GDM1 (cell line): ENCODE data around the gene FGF21.
"Not testable (repeated sequence)": the region's sequence is repeated elsewhere in the genome, so short reads cannot be mapped to it uniquely, and the experiment has no call there.

ENCODE experiments used
- DNase-seq: peaks from one replicate; lab custom pipeline; 2025; lab: John Stamatoyannopoulos, UW

FGF21 gene, protein sequence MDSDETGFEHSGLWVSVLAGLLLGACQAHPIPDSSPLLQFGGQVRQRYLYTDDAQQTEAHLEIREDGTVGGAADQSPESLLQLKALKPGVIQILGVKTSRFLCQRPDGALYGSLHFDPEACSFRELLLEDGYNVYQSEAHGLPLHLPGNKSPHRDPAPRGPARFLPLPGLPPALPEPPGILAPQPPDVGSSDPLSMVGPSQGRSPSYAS

DNA sequence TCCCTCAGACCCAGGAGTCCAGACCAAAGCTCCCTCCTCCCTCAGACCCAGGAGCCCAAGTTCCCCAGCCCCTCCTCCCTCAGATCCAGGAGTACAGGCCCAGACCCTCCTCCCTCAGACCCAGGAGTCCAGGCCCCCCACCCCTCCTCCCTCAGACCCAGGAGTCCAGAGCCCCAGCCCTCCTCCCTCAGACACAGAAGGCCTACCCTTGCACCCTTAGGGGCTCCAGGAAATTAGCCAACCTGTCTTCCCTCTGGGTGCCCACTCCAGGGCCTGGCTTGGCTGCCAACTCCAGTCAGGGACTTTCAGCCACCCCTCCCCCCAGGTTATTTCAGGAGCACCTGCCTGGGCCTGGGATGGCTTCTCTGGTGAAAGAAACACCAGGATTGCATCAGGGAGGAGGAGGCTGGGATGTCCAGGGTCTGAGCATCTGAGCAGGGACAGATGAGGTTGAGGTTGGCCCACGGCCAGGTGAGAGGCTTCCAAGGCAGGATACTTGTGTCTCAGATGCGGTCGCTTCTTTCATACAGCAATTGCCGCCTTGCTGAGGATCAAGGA is at the start of gene FGF21:
FGF21 (plus strand) TSS at position 441 of the 558 bp plus-strand sequence. CDS start 713 bp downstream, outside the sequence.
- DNase-seq, result no peak

DNA sequence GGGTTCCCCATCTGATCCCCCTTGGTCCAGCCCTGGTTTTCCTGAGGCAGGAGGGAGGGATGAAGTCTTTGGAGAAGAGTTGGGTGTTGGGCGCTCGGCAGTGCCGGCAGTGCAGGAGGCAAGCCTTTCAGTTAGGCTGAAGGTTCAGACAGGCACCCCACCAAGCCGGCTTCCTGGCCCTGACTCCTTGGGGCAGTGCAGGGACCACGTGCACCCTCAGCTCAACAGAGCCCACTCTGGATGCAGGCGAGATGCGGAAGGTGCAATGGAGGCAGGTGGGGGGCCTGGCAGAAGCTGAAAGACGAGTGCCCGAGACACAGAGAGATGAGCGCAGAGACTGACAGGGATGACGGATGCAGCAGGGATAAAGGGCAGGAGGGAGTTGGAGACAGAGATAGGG is 46.9 kb upstream of the FGF21 start:
- DNase-seq, result no peak

DNA sequence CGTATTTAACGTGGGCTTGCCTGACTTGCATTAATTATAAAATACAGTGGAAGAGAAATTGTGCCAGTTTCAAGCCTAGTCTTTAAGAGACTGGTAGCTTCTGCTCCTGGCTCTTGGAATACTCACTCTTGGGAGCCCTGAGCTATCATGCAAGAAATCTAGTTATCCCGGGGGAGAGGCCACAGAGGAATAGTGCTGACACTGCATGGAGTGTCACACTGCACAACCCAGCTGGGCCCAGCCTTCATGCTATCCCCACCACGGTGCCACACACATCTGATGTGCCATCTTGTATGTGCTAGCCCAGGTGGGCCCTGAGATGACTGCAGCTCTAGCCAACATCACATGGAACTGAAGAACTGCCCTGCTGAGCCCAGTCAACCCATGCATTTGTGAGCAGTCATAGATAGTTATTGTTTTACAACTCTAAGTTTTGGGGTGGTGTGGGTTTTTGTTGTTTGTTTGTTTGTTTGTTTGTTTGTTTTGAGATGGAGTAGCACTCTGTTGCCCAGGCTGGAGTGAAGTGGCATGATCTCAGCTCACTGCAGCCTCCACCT is 44.1 kb upstream of the FGF21 start:
- no peak for DNase-seq

DNA sequence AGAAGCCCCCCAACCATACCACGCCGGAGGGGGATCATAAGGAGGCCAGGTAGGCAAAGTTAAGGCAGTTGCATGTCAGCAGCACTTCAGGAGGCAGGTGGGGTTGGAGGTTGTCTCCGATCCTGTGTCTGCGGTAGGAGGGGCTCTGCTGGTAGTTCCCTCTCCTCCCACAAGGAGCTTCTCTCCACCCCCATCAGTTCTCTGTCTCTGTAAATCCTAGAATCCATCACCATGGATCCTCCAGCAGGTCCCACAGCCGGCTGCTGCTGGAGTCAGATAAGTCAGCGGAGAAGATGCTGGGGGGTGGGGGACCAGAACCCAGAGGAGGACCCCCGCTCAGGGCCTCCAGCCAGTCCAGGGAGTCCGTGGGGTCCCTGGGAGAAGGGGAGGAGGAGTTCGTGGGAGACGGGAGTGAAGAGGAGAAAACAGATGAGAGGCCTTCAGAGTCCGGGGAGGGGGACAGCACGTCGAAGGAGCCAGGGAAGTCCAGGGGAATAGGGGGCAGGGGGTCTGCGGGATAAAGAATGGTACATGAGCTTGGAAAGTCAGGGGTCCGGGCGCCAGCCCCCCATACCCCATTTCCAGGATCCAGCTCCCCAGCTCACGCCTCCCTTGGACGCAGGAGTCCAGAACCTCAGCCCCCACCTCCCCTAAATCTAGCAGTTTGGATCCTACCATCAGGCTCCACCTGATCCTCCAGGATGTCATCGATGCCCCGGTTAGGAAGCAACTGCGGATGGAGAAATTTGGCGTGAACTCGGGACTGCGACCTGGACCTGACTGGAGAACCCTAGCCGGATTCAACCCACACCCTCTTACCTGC is 42.1 kb upstream of the FGF21 start:
- no peak for DNase-seq

DNA sequence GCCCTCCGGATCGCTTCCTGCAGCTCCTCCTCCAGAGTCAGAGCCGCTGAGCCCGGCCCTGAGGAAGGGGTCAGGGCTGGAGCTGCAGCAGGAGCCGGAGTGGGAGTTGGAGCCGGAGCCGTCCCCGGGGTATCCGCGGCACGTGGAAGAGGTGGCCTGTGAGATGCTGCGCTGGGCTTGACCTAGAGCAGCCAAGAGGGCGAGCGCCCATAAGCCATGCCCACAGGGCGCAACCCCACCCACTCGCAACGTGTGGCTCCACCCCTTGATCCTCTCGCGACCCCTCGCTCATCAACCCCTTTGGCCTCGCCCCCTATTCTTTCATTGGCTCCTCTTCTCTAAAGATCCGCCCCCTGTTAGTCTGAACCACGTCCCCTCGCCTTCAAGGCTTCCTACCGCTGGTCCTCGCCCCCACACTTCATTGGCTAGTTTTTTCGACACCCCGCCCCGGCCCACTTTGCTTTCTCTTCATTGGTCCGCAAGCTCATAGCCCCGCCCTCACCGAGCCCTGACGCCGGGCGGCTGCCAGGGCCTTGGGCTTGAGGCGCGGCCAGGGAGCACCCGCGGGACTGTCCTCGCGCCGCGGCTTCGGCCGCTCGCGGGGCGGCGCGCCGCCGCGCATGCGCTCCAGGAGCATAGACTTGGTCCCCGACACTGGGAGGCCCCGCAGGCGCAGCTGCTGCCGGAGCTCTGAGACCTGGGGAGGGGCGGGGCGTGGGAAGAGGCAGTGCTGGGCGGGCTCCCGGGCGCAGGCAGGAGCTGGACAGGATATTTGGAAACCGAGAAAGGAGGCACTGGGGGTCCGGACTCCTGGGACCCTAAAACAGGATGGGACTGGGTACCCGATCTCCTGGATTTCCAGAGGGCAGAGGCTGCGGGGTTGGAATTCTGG is 41.2 kb upstream of the FGF21 start:
- DNase-seq, result peak; percentile 100

DNA sequence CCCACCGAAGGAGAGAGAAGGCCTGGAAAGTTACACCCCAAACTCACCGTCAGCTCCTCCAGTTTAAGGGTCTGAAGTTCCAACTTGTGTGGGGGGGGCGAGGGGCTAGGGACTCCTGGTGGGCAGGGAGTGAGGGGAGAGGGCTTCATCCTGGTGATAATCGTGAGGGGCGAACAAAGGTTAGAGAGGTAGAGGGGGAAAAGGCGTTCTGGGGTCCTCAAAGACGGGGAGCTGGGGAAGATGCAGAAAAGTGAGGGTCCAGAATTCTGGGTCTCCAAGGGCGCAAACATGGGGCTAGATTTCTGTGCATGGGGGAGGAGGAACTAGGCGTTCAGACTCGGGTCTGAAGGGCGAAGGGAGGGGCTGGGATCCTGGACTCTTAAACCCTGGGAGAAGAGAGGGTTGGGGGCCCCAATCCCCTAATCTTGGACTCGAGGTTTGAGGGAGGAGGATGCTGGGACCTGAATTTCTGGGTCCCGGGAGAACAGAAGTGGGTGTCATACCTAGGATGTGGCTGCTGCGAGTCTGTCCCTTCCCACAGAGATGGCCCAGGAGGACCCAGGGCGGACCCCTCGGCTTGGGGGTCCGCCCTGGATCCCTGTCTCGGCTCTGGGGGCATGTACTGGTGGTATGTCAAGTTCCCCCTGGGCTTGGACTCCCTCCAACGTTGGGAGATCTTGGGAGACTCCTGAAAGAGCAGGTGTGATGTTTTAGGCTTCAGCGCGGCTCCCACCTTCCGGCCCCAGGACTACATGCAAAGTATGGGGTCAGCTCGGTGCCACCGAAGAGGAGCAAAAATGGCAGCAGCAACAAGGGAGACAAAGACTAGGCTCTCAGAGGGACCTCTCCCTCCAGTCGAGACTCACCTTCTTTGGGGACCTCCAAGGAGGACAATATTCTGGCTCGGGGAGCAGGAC is 40.3 kb upstream of the FGF21 start:
- DNase-seq, result no peak

DNA sequence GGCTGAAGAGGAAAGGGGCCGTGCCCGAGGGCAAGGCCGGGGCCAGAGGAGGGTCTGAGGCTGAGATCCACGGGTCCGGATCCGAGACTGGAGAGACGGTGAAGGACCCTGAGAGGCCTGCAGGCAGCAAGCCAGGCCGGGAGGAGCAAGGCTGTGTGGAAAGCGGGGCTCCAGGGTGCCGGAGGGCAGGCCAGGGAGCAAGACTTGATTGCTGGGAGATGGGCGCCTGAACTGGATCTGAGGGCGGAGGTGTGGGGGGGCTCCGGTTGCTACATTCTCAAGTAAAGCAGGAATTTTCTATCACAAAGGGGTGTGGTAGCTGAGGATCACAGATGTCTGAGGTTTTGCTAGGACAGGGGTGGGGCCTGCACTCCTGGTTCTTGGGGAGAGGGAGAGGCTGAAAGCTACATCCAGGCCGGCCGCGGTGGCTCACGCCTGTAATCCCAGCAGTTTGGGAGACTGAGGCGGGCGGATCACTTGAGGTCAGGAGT is 39.6 kb upstream of the FGF21 start:
- no peak for DNase-seq

DNA sequence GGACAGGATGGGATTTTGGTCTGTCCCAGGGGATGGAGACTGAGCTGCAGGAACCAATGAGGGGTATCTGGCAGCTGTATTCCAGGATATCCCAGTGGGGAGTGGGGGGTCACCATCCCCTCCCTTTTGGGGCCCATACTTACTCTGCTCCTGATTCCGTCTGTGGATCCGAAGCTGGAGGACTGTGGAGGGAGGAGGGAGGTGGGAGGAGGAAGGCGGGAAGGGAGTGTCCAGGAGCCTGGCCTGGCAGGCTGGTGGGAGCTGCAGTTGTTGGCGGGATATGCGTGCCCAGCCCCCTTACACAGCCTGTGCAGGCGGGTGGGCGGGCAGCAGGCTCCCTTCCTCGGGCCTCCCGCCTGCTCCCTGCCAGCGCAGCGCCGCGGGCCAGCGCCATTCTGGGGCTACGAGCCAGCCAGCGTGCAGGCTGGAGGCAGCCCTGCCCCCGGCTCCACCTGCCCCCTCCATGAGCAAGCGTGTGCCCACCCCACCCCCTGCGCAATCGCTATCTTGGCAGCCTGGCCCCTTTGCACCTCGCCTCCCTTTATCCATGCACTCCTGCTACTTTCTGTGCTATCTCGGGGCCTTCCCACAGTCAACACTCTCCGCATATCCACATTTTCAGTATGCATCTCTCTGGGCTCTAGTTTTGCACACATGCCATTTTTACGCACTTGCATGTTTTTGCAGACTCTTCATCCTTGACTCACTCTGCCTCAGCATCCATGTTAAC is 38.6 kb upstream of the FGF21 start:
- no peak for DNase-seq

DNA sequence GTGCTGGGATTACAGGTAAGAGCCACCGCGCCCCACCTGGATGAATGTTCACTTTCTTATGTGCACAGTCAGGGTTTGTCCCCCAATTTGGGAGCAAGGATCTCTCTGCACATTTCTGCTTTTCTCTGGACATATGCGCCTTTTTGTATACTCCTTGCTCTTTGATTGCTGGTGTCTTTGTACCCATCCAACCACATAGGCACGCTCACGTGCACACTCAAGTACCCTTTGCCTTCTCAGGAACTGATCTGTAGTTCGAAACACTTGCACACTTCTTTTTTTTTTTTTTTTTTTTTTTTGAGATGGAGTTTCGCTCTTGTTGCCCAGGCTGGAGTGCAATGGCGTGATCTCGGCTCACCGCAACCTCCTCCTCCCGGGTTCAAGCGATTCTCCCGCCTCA is 37.2 kb upstream of the FGF21 start:
- DNase-seq, result not testable (repeated sequence)

DNA sequence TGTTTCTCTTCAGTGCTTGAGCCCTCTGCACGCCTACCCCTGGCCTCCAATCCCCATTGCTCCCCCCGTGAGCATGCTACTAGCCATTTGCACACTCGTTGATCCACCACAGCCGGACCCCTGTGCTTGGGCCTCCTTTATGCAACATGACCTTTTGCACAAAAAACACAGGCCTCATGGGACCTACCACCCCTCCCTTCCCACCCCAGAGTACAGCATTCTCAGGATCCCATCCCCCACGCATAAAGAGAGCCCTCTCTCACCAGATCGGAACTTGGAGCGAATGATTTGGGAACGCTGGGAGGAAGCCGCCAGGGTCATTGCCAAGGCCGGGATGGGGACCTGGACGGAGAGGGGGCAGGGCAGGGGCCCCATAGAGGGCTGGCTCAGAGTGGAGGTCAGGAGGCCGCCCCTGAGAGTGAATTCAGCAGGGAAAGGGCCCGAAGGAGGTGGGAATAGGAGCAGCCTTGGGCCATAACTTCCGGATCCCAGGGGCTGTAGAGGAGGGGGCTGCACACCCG is 36.6 kb upstream of the FGF21 start:
- DNase-seq, result no peak

DNA sequence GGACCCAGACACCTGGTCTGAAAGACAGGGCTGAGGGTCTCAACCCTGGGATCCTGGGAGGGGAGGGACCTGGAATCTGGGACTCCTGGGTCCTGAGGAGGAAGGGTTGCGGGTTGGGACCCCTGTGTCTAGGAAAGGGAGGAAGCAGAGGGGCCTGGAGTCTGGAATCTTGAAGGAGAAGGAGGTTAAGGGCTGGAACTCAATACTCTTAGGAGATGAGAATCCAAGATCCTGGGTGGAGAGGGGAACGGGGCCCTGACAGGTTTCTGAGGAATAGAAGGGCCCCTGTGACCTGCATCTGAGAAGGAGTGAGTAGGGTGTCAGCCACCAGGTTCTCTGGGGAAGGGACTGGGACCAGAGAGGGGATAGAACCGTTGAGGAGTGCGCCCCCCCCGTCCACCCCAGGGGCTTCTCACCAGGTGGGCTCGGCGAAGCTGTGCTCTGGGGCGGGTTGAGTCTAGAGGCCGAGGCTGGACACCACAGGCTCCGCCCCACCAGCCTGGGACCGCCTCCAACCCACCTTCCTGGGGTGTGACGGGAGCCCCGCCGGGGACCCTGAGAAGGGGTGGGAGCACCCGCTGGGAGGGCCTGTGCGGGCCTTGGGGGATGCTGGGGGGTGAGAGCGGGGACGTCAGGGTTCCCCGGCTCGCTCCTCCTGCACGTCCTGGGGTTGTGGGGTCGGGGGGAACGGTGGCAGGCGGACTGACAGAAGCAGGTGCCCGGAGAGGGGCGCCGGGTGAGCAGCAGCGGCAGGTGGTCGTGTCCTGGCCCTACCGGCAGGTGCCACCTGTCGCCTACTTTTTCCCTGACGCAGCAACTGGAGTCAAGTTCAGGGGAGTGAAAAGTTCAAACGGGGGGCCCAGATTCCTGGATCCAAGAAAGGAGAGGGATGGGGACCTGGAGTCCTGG is 35.8 kb upstream of the FGF21 start, which contains the start of gene MAMSTR:
MAMSTR (minus strand) TSS at position 463 of the 909 bp plus-strand sequence. CDS start 694 bp downstream, outside the sequence.
- DNase-seq, result no peak

DNA sequence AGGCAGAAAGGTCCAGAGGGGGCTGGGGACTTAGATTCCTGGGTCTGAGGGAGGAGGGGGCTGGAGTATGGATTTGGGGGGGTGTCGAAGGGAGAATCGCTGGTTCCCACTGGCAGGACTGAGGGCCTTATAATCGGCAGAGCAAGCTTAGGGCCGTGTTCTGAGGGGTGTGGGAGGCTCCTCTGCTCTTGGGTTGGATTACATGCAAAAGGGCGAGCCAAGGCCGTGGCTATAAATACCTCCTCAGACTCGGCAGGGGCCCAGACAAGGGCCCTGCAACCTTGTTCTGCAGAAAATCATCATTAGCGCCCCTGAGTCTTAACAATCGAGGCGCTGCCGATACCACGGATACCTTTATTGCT is 35.1 kb upstream of the FGF21 start:
- DNase-seq, result no peak

DNA sequence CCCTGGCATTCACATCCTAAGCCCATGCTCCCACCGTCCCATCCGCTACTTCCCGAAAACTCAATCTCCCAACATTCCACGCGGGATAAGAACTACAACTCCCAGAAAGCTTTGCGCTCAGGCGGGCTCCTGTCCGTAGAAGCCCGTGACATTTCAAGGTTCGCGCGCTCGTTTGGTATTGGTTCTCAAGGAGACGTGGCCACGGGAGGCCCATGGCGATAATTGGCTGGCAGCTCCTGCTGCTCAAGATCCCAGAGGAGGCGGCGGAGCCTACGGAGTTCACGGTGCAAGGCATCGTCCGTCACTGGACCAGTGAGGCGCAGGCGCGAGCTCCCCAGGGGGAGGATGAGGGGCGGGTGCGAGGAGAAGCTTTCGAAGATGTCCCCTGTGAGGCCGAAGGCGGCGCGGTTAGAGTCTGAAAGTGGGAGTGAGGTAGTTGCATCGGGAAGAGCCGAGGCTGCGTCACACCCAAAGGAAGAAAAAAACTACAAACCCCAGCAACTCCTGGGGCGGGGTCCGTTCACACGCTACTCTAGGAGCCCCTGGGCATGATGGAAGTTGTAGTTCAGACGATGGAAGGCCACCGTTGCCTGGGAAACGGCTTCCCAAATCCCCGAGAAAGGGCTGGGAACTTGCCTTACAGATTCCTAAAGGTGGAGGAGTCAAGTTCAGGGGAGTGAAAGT is 34.6 kb upstream of the FGF21 start:
- DNase-seq, result peak; percentile 96

DNA sequence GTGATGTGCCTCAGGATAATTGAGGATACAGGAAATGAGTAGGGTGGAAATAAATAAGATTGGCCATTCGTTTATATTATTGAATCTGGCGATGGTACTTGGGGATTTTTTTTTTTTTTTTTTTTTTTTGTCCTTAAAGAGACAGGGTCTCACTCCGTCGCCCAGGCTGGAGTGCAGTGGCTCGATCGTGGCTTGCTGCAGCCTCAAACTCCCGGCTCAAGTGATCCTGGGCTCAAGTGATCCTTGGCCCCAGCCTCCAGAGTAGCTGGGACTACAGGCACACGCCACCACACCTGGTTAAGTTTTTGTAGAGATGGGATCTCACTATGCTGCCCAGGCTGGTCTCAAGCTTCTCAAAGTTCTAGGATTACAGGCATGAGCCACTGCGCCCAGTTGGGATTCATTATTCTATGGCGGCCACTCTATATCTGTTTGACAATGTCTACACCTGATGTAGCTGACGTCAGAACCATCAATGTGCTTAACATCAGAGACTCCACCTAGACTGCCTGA is 33.1 kb upstream of the FGF21 start:
- DNase-seq, result no peak

DNA sequence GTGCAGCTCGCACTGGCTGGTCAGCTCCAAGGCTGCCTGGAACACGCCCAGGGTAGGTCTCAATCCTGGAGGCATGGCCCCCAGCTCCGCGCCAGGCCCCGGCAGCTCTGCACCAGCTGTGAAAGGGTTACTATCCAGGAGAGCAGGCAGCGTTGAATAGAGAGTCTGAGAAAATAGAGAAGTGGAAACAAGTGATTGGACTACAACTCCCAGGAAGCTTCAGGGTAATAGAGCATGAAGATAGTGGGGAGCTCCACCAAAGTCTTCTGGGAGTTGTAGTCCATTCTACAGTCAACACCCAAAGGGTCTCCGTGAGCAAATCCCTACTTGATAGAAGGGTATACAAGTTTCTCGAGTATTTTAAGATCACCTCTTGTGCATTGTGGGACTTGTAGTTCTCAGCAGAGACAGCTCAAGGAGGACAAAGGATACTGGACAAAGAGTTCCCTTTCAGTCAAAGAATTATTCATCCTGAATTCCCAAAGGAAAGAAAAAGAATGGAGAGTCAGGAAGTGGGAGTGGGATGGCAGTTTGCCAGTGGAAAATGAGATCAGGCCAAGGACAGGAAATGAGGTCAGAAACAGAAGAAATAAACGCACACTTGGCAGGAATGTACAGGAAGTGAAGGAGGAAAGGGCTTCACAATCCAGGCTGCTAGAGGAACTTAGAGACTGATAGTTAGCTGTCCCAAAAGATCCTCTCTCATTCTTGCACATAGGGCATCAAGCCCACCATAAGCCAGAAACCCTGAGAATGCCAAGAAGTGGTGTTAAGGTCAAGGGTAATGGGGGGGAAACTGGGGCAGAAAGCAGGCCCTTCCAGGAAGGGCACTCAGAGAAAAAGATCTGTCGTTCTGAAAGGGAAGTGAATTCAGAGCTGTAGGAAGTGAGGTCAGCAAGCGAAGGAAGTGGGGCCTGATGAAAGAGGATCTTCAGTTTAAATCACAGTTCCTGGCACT is 30.2 kb upstream of the FGF21 start:
- DNase-seq, result peak; percentile 72

DNA sequence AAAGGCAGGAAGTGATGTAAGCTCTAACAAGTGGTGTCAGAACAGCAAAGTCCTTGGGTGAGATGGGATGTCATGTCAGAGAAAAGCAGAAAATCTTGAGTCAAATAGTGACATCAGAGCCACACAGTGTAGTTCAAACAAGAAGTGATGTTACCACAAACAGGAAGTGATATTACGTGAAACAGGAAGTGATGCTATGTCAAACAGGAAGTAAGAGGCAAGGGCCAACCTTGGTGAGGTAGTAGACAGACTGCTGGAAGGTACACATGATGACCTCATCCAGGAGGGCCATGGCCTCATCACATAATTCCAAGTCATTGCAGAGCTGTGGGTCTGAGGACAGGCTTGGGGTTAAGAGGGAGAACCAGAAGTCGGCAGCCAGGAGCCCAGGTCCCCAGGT is 28.8 kb upstream of the FGF21 start:
- DNase-seq, result peak; percentile 41
